Suprapubic skin (tissue), 4 donors: Measurements from ENCODE around the gene BRME1. TPM values are rescaled to one million over a fixed set of nuclear protein-coding genes. Genes with fewer than 3 reads are reported as not detected.

Experiments used
- DNase-seq, 2 donors: peaks; one replicate each; pipeline ENCODE4 v3.0.0-alpha.2; 2019; ENCODE audit warnings: low spot score in 2 of 2
- H3K27ac ChIP-seq: fragments of 200-600 bp; sonication (generic); one replicate; pipeline ENCODE4 v1.5.1; 2019
- H3K27me3 ChIP-seq: fragments of 200-600 bp; sonication (generic); one replicate; pipeline ENCODE4 v1.5.1; 2019
- H3K36me3 ChIP-seq: fragments of 200-600 bp; sonication (generic); one replicate; pipeline ENCODE4 v1.5.1; 2019
- H3K4me1 ChIP-seq: fragments of 200-600 bp; sonication (generic); one replicate; pipeline ENCODE4 v1.5.1; 2019
- H3K4me3 ChIP-seq: fragments of 200-600 bp; sonication (generic); one replicate; pipeline ENCODE4 v1.5.1; 2019; ENCODE audit warnings: mild to moderate bottlenecking
- H3K9me3 ChIP-seq: fragments of 200-600 bp; sonication (generic); one replicate; pipeline ENCODE4 v1.5.1; 2019
- CTCF ChIP-seq, 2 donors: fragments of 200-600 bp in 1 of 2; fragments of 450-650 bp in 1 of 2; sonication (generic) in 1 of 2; IDR thresholded peaks; one replicate each; pipeline ENCODE4 v1.5.1; 2016 to 2019; ENCODE audit warnings: antibody characterized with exemption in 2 of 2, mild to moderate bottlenecking in 1 of 2, moderate library complexity in 1 of 2
- EP300 ChIP-seq: sonication (generic); formaldehyde crosslinking; IDR thresholded peaks from one replicate; pipeline ENCODE4 v1.6.1; 2017; ENCODE audit warnings: antibody characterized with exemption
- POLR2A ChIP-seq, 2 donors: fragments of 450-650 bp; IDR thresholded peaks; one replicate each; pipeline ENCODE4 v1.6.1; 2017; ENCODE audit warnings: antibody characterized with exemption in 2 of 2, mild to moderate bottlenecking in 2 of 2, moderate library complexity in 2 of 2
- POLR2AphosphoS5 ChIP-seq, 3 donors: sonication (generic); formaldehyde crosslinking; IDR thresholded peaks; one replicate each; pipeline ENCODE4 v1.6.1; 2017; ENCODE audit warnings: antibody characterized with exemption in 3 of 3
- WGBS: methylation state at CpG from one replicate; pipeline ENCODE4 v1.1.5; 2018; 5-methylcytosine and 5-hydroxymethylcytosine counted together
- total RNA-seq, 4 donors: library from RNA; depleted of rRNA; stranded (reverse); fragments of >200 nt; gene quantifications; one replicate each; pipeline ENCODE4 v1.1.0, GENCODE V29; 2016

The BRME1 gene
- total RNA-seq, 4 donors from 2014 or later: 7.6 to 23.0 (median 9.9) TPM

GRCh38 chr19:13872339-13872694 lies 33.6 kb downstream of the BRME1 start:
- no peaks in the 10 kb centered on the region for H3K9me3 ChIP-seq
- peak overlapping the region; percentile 54 for H3K4me3 ChIP-seq
- H3K27me3 ChIP-seq: no peaks in the 10 kb centered on the region
- TF ChIP-seq POLR2AphosphoS5 (IDR thresholded peaks at IDR 0.05): no peak
- no peak for TF ChIP-seq POLR2A (IDR thresholded peaks at IDR 0.05)
- no peak for TF ChIP-seq EP300
- TF ChIP-seq CTCF (IDR thresholded peaks at IDR 0.05): no peak
- DNase-seq: no peak
- no peaks in the 10 kb centered on the region for H3K36me3 ChIP-seq
- no peak overlapping the region for H3K27ac ChIP-seq
- WGBS: 26% methylated on average over 5 of the region's 5 CpGs
- H3K4me1 ChIP-seq: peaks cover 17% of the 10 kb centered on the region

GRCh38 chr19:13870873-13871272 lies 35.0 kb downstream of the BRME1 start:
- TF ChIP-seq CTCF (IDR thresholded peaks at IDR 0.05) (no peak), POLR2AphosphoS5 (IDR thresholded peaks at IDR 0.05) (no peak), POLR2A (IDR thresholded peaks at IDR 0.05) (no peak), EP300 (no peak)
- Histone ChIP-seq H3K4me1 (peaks cover 24% of the 10 kb centered on the region), H3K4me3 (no peak overlapping the region), H3K9me3 (no peaks in the 10 kb centered on the region), H3K36me3 (no peaks in the 10 kb centered on the region), H3K27ac (no peak overlapping the region), H3K27me3 (no peaks in the 10 kb centered on the region)
- WGBS: 91% methylated on average over 4 of the region's 4 CpGs
- no peak for DNase-seq

GRCh38 chr19:13869281-13869680 lies 36.6 kb downstream of the BRME1 start:
- peaks cover 38% of the 10 kb centered on the region for H3K4me1 ChIP-seq
- no peaks in the 10 kb centered on the region for H3K36me3 ChIP-seq
- TF ChIP-seq CTCF (IDR thresholded peaks at IDR 0.05) (no peak), POLR2AphosphoS5 (IDR thresholded peaks at IDR 0.05) (no peak)
- no peak overlapping the region for H3K27ac ChIP-seq
- H3K4me3 ChIP-seq: no peak overlapping the region
- 80% methylated on average over 11 of the region's 13 CpGs for WGBS
- H3K27me3 ChIP-seq: no peaks in the 10 kb centered on the region
- no peaks in the 10 kb centered on the region for H3K9me3 ChIP-seq
- no peak for DNase-seq

GRCh38 chr19:13868663-13869062 lies 37.3 kb downstream of the BRME1 start:
- WGBS: 96% methylated on average over 4 of the region's 4 CpGs
- no peak overlapping the region for H3K4me3 ChIP-seq
- H3K27ac ChIP-seq: no peak overlapping the region
- H3K27me3 ChIP-seq: no peaks in the 10 kb centered on the region
- TF ChIP-seq POLR2A (IDR thresholded peaks at IDR 0.05): no peak
- TF ChIP-seq EP300: no peak
- TF ChIP-seq CTCF (IDR thresholded peaks at IDR 0.05): no peak
- no peak for TF ChIP-seq POLR2AphosphoS5 (IDR thresholded peaks at IDR 0.05)
- H3K9me3 ChIP-seq: no peaks in the 10 kb centered on the region
- H3K36me3 ChIP-seq: no peaks in the 10 kb centered on the region
- H3K4me1 ChIP-seq: peaks cover 34% of the 10 kb centered on the region
- DNase-seq: no peak

GRCh38 chr19:13866463-13867046 lies 39.4 kb downstream of the BRME1 start:
- WGBS: 76% methylated on average over 15 of the region's 15 CpGs
- no peak for TF ChIP-seq POLR2AphosphoS5 (IDR thresholded peaks at IDR 0.05)
- no peak for TF ChIP-seq CTCF (IDR thresholded peaks at IDR 0.05)
- TF ChIP-seq POLR2A (IDR thresholded peaks at IDR 0.05): no peak
- no peak for TF ChIP-seq EP300
- Histone ChIP-seq H3K4me1 (peaks cover 33% of the 10 kb centered on the region), H3K9me3 (no peaks in the 10 kb centered on the region), H3K36me3 (no peaks in the 10 kb centered on the region), H3K27ac (no peak overlapping the region), H3K4me3 (peak overlapping the region; percentile 83), H3K27me3 (no peaks in the 10 kb centered on the region)
- no peak for DNase-seq
